HG02970 (cell line): ENCODE measurements around the gene CHAC2.
A peak's percentile ranks its signal among the peaks of the same experiment; 100 is the strongest.

ENCODE experiments used
- ATAC-seq: cut with Tn5 transposase; IDR thresholded peaks from one replicate; pipeline ENCODE4 v1.9.1; 2021; ENCODE audit warnings: mild to moderate bottlenecking, moderate library complexity, moderate number of reproducible peaks; ENCODE audit not compliant: unreplicated experiment, low FRiP score

Gene CHAC2

DNA sequence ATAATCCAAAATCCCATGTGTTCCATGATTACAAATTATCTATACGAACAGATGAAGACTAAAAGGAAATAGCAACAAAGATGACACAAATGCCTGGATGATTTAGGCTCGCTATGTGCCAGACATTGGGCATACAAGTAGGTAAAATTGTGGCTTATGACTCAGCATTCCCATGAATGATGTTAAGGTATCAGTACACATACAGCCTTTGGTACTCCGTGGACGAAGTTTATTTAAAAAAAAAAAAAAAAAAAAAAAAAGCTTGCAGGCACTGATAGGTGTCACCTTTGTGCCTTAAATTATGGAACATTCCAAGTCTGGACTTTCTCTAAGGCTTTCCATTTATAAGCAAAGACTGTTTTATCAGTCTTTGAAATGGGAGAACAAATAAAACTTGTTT lies 2.7 kb downstream of the CHAC2 start:
- ATAC-seq = no peak

DNA sequence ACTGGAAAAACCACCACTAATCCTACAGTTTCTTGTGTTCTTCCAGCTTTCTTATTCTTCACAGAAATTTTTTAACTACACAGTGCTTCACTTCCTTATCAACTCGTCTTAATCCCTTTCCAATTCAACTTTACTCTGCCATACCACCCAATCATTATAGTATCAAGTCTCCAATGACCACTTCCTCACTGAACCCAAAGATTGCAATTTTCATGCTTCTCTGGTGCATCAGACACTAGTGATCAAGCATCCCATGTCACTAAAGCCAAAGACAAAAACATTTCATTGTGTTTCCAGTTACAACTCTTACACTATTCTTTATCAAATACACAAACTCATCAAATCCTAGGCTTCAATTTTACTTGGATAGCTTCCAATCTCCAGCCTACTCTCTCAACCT lies 9.5 kb downstream of the CHAC2 start:
- ATAC-seq = no peak

DNA sequence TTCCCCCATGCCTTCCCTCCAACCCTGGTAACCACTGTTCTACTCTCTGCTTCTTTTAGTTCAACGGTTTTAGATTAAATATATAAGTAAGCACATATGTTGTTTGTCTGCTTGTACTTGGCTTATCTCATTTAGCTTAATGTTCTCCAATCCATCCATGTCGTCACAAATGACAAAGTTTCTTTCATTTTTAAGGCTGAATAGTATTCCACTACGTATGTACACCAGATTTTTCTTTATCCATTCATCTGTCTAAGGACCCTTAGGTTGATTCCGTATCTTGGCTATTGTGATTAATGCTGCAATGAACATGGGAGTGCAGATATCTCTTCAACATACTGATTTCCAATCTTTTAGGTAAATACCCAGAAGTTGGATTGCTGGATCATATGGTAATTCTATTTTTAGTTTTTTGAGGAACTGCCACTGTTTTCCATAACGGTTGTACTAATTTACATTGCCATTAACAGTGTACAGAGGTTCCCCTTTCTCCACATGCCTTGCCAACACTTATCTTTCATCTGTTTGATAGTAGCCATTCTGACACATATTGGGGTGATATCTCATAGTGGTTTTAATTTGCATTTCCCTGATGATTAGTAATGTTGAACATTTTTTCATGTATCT lies 11.0 kb downstream of the CHAC2 start:
- no peak for ATAC-seq

DNA sequence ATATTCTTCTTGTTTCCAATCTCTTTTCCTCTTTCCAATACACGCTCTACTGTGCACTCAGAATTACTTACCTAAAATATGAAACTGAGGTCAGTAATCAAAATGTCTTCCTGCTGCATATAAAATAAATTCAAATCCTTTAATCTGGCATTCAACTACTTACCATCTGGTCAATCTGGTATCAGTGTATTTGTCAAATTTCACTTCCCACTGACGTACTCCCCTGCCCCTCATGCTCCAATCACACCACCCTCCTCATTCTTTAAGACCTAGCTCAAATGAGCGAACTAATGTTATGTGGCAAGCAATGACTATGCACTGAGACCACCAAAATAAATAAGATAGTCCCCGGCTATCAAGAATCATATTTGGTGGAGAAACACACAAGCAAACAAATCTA lies 12.5 kb downstream of the CHAC2 start:
- ATAC-seq = no peak

DNA sequence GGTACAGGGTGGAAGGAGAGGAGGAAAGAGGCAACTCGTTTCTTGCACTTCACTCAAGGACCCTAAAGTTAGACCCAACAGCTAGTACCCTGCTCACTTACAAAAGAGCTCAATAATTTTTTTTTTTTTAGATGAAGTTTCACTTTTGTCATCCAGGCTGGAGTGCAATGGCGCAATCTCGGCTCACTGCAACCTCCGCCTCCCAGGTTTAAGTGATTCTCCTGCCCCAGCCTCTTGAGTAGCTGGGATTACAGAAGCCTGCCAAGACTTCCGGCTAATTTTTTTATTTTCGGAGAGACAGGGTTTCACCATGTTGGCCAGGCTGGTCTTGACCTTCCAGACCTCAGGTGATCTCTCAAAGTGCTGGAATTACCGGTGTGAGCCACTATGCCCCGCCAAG lies 15.1 kb downstream of the CHAC2 start:
- ATAC-seq = no peak

DNA sequence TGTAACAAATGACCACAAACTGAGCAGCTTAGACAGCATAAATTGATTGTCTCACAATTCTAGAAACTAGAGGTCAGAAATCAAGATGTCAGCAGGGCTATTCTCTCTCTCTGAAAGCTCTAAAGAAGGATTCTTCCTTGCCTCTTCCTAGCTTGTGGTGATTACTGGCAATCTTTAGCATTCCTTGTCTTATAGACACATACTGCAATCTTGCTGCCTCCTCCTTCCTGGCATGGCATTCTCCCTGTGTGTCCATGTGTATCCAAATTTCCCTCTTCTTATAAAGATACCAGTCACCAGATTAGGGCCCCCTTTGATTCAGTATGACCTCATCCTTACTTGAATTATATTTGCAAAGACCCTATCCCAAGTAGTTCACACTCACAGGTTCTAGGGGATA lies 16.8 kb downstream of the CHAC2 start:
- no peak for ATAC-seq

DNA sequence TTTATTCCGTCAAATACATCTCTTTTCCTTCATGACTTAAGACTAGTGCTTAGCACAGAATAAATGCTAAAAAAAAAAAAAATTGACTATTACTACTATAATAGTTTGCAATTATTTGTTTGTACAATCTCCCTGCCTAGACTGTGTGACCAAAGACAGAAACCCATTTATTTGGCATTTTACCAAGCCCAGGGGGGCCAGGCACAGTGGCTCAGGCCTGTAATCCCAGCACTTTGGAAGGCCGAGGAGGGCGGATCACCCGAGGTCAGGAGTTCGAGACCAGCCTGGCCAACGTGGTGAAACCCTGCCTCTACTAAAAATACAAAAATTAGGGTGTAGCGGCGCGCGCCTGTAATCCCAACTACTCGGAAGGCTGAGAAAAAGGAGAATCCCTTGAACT lies 17.8 kb downstream of the CHAC2 start:
- no peak for ATAC-seq

DNA sequence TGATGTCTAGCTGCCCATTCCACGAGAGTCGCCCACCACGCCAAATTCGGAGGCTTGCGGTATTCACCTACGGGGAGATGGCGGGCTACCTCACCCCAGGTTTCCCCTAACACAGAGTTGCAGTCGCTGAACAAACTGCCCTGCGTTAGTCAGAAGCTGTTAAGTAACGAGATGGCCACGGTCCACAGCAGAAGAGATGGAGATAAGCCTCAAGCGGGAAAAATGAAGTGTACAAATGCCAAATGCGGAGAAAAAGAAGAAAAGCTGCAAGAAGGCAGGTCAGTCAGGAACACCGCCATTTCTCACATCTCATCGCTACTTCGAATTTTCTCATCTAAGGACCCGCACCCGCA lies 18.7 kb downstream of the CHAC2 start:
- peak; percentile 12 for ATAC-seq

DNA sequence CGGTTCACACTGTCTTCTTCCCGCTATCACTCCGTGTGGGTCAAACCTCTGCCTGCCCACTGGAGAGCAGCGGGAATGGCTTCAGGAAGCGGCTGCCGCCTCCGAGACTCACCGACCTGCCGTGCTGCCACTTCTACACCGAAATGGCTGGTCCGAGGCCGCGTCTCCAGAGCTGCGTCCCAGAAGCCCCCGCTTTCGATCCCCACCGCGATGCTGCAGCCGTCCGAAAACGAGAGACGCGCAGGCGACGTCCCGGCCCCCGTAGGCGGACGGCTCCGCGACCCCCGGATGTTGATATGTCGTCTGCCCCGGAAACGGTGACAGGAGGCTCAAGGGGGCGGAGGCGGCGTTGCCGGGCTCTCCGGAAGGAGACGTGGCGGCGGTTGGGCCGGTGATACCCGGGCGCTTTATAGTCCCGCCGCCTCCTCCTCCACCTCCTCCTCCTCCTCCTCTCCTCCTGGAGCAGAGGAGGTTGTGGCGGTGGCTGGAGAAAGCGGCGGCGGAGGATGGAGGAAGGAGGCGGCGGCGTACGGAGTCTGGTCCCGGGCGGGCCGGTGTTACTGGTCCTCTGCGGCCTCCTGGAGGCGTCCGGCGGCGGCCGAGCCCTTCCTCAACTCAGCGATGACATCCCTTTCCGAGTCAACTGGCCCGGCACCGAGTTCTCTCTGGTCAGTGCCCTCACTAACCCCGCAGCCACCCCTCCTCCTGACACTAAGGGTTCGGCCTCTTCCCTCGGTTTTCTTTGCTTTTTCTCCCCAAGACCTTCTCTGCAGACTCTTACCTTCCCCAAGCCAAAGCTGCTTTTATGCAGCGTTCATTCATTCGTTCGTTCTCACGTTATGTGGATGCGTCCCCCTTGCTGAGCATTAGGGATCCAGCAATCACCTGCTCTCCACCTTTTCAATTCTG lies 19.4 kb downstream of the CHAC2 start, which contains the start of the genes ASB3 and ERLEC1:
Gene ASB3 (minus strand): TSS at position 249 of the 909 bp plus-strand sequence. CDS start 21,381 bp downstream, outside the sequence.
Gene ERLEC1 (plus strand): TSS at position 340 of the 909 bp plus-strand sequence. CDS start 167 bp downstream, at position 507.
- ATAC-seq = peak; percentile 94

DNA sequence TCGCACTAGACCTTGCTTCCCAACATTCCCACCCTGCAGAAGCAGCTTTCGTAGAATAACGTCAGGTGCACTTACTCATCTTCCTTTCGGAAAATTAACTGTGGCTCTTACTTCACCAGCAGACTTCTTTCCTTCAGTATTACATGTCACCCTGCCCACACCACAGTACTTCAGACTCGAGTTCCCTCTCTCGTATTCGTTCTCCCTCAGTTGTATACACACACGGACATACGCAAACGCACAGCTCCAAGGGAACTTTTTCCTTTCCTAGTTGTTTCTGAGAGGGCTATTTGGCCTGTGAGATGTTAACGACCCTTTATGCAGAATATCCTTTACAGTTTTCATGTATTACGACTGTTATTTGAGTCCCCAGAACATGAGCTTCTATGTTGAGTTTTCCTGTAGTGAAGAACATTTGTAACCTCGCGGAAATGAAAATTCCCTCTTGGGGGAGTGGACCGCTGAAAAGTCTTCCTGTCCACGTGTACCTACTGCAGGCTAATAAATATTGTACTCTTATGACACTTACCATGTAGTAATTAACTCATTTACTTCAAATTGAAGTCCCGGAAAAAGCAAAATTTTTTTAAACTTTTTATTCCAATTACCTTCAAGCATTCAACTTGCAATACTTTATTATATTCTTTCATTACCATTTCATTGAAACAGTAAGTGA lies 20.1 kb downstream of the CHAC2 start:
- ATAC-seq = peak; percentile 5

DNA sequence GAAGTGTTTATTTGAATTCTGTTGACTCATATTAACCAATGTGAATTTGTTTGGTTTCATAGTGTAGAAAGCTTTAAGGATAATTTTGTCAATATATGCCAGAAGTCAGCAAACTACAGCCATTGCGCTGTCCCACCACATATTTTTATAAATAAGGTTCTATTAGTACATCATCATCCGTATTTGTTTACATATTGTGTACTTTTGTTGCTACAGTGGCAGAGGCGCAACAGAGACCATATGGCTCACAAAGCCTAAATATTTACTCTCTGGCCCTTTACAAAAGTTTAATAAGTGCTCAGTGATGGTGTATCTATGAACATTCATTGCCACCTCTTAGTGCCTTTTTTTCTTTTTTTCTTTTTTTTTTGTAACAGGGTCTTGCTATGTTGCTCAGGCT lies 25.7 kb downstream of the CHAC2 start:
- ATAC-seq = no peak

DNA sequence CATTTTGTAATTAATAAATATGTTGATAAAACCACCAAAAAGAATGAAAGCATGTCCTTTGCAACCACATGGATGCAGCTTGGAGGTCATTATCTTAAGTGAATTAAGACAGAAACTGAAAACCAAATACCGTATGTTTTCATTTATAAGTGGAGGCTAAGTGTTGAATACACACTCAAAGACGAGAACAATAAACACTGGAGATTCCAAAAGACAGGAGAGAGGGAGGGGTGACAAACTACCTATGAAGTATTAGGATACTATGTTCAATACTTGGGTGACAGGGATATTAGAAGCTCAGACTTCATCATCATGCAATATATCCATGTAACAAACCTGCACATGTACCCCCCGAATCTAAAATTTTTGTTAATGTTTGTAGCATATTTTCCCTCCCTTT lies 26.2 kb downstream of the CHAC2 start:
- ATAC-seq = no peak

DNA sequence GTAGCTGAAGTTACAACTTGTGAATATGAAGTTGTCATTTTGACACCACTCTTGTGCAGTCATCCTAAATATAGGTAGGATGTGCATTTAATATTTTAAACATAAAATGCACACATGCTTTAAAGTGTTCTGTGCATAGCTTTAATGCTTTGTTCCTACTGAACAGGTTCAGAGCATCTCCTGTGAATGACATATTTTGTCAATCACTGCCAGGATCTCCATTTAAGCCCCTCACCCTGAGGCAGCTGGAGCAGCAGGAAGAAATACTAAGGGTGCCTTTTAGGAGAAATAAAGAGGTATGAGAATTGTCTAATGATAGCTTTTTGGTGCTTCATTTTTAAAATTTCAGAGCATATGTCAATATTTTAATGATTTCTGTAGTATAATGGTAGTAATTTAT lies 33.9 kb downstream of the CHAC2 start:
- no peak for ATAC-seq

DNA sequence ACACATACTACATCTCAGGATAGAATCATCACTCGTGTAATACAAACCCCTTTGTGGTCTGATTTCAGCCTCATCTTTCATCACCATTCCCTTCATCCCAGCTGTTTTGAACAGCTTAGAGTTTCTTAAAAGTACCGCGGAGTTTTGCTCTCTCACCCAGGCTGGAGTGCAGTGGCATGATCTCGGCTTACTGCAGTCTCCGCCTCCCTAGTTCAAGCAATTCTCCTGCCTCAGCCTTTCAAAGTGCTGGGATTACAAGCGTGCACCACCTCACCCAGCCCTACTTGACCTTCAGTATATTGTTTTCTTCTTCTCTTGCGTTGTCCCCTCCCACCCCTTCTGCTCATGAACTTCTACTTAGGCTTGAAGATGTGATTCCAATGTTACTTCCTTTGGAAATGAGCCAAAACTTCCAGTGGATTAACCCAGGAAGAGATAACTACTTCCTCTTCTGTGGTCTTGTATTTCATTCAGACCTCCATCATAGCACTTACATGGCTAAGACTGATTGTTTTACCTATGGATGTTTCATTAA lies 35.1 kb downstream of the CHAC2 start:
- no peak for ATAC-seq

DNA sequence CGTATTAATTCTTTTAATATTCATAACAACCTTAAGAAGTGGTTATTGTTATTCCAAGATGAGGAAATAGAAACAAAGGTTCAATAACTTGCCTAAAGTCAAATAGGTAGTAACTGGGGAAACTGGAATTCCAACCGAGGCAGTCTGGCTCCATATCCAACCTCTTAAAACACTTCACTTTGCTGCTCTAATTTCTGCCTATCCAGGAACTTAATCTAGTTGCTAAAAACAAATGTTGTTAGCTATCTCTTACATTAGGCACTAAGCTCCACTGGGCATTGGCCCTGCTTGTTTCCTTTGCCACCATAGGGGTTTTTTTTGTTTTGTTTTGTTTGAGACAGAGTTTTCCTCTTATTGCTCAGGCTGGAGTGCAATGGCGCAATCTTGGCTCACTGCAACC lies 44.0 kb downstream of the CHAC2 start:
- no peak for ATAC-seq

DNA sequence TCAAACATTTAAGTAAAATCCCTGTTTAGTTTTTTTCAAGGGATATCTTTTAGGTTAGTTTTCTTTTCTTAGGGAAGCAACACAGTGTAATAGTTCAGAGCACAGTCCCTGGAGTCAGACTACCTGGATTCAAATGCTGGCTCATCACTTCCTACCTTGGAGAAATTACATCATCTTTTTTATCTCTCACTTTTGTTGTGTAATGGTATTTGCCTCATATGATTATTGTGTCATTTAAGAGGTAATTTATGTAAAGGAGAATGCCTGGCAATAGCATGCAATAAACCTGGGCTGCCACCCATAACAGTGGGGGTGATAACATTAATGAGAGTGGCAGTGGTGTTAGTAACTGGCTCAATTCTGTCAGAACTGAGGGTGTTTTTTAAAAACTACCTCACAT lies 45.5 kb downstream of the CHAC2 start:
- no peak for ATAC-seq

DNA sequence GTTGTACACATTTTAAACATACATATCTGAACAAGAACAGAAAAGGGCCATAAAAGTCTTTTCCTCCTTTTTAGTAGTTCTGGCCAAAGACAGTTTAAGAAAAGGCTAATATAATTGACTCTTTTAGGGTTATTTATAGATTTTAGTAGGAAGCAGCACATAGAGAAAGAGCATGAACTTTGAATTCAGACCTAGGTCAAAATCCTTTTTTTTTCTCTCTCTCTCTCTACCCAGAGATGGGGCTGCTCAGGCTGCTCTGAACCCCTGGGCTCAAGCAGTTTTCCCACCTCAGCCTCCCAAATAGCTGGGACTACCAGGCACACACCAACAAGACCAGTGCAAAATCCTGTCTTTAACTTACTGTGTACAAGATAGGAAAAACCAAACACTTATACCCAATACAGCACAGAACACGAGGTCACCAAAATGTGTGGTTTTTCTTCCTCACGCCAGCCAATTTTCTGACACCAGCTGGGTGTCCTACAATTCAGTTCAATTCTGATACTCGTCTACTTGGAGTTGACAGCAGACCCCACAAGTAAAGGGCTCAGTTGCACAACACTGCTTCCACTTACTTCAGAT lies 51.3 kb downstream of the CHAC2 start:
- no peak for ATAC-seq

DNA sequence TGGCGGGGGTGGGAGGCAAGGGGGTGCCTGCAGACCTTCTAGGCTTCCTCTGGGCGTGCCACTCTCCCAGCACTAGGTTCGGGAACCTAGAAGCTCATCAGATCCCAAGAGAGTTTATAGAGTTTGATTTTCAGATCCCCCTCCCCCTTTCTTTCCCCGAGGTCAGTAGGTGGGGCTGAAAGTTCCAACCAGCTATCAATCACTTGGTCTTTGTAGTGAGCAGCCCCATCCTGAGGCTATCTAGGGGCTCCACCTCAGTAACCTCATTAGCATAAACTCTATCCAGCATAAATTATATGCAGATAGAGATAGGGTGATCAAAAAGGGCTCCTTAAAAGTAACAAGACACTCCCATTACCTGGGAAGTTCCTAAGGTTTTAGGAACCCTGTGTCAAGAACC lies 52.0 kb downstream of the CHAC2 start:
- ATAC-seq = no peak

DNA sequence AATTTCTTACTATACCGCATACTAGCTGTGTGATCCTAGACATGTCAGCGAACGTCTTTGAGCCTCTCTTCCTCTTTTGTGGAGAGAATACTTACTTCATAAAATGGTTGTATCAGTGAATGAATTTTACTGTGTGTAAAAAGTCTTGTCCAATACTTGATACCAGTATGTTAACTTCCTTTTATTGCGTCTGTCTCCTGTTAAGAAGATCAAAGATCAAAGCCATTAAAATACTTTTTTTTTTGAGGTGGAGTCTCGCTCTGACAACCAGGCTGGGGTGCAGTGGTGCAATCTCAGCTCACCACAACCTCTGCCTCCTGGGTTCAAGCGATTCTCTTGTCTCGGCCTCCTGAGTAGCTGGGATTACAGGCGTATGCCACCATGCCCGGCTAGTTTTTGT lies 52.4 kb downstream of the CHAC2 start:
- ATAC-seq = no peak

DNA sequence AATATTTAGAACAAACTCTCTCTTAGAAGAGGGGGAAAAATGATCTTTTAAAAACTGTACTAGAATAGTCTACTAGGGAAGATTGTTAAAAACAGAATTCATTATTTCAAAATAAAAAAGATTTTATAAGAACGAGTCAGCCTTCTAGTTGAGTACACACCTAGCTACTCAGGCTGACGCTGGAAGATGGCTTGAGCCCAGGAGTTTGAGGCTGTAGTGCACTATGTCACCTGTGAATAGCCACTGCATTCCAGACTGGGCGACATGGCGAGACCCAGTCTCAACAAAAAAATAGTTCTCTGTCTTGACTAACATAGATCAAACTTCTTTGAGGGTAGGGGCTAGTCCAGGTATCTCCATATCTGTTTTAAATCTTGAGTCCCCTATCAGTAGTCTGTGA lies 53.1 kb downstream of the CHAC2 start:
- ATAC-seq = no peak

DNA sequence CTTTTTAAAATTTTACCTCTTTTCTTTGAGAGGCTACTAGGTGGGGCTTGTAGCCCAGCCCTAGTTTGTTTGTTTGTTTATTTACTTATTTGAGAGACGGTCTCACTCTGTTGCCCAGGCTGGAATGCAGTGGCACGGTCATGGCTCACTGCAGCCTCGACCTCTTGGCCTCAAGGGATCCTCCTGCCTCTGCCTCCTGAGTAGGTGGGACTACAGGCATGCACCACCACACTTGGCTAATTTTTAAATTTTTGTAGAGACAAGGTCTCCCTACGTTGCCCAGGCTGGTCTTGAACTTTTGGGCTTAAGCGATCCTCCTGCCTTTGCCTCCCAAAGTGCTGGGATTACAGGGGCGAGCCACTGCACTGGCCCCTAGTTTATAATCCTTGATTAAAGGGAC lies 54.2 kb downstream of the CHAC2 start:
- ATAC-seq = no peak
